K562 (cell line): ENCODE measurements around the gene MPC2. TPM values are rescaled to one million over a fixed set of nuclear protein-coding genes. Genes with fewer than 3 reads are reported as not detected.

ENCODE experiments used
- ATAC-seq: fragments of 200-7000 bp; cut with Tn5 transposase; 3 replicates; pipeline ENCODE4 v1.9.1; 2020; ENCODE audit warnings: moderate library complexity
- BruUV-seq: library from RNA; stranded (reverse); fragments of 400-500 nt; replicated peaks from 2 replicates; lab custom pipeline; 2021; lab: Mats Ljungman, UMichigan
- CTCF ChIA-PET: fragments of 300-600 bp; formaldehyde crosslinking; extraction: SDS; loops from one replicate; lab custom pipeline; 2021; ENCODE audit warnings: low intra/inter-chr PET ratio; lab: Yijun Ruan, JAX
- POLR2A ChIA-PET: fragments of 300-600, 350-650 bp; sonication (Branson Sonifier 250); formaldehyde crosslinking; extraction: SDS; loops from one replicate; lab custom pipeline; 2021; ENCODE audit warnings: antibody characterized with exemption, inconsistent platforms; lab: Yijun Ruan, JAX
- DNase-seq, 4 experiments: peaks; one replicate each; pipeline versions ENCODE4 v3.0.0 to v3.0.0-alpha.2; 2011 to 2018; ENCODE audit warnings: low spot score in 3 of 4, mixed read lengths in 3 of 4; ENCODE audit errors: extremely low read depth in 1 of 4
- FAIRE-seq: peaks from 2 replicates; lab custom pipeline; 2011; peaks lifted over from hg19 to GRCh38; lab: Jason Lieb, UNC
- H2AFZ ChIP-seq: 2 replicates; pipeline ENCODE4 v1.6.0; 2011; ENCODE audit warnings: low read depth, low read length, control low read depth, inconsistent platforms
- H3K27ac ChIP-seq: fragments of 200-600 bp; 3 replicates; pipeline ENCODE4 v1.8.0; 2011; ENCODE audit warnings: low read depth, mild to moderate bottlenecking, control low read depth, inconsistent platforms, low read length, moderate library complexity, mixed read lengths; ENCODE audit errors: extremely low read depth
- H3K27me3 ChIP-seq, 2 experiments: fragments of 300-600 bp in 1 of 2; 2 replicates in 1 of 2; 3 replicates in 1 of 2; pipeline versions ENCODE4 v1.6.0 to v1.8.0; 2011; ENCODE audit warnings: inconsistent platforms in 2 of 2, low read length in 2 of 2, mild to moderate bottlenecking in 1 of 2, mixed read lengths in 1 of 2, moderate library complexity in 1 of 2; ENCODE audit not compliant: control insufficient read depth in 2 of 2, insufficient read depth in 2 of 2
- H3K36me3 ChIP-seq: fragments of 300-600 bp; 3 replicates; pipeline ENCODE4 v1.8.0; 2011; ENCODE audit warnings: mild to moderate bottlenecking, low read length, inconsistent platforms; ENCODE audit not compliant: control insufficient read depth, insufficient read depth
- H3K4me1 ChIP-seq, 2 experiments: fragments of 200-600 bp in 1 of 2; replicated peaks in 1 of 2; 2 replicates in 1 of 2; 3 replicates in 1 of 2; pipeline versions ENCODE4 v1.5.1 to v1.8.0; 2011; ENCODE audit warnings: inconsistent platforms in 2 of 2, low read length in 2 of 2, mild to moderate bottlenecking in 1 of 2, mixed read lengths in 1 of 2, moderate library complexity in 1 of 2; ENCODE audit not compliant: control insufficient read depth in 2 of 2, insufficient read depth in 2 of 2
- H3K4me2 ChIP-seq: 2 replicates; pipeline ENCODE4 v1.6.1; 2011; ENCODE audit warnings: low read length, control low read depth, inconsistent platforms, mixed read lengths; ENCODE audit not compliant: insufficient read depth
- H3K4me3 ChIP-seq: fragments of 200-600 bp; sonication (generic), shearing (Covaris generic); 2 replicates; pipeline ENCODE4 v1.5.1; 2016; ENCODE audit warnings: control low read depth, inconsistent platforms
- H3K79me2 ChIP-seq: fragments of 200-600 bp; 3 replicates; pipeline ENCODE4 v1.8.0; 2011; ENCODE audit warnings: low read length, inconsistent platforms; ENCODE audit not compliant: control insufficient read depth, insufficient read depth
- H3K9ac ChIP-seq, 2 experiments: 2 replicates each; pipeline versions ENCODE4 v1.6.0 to v1.6.1; 2011; ENCODE audit warnings: low read depth in 2 of 2, low read length in 2 of 2, control low read depth in 1 of 2, inconsistent platforms in 1 of 2, mild to moderate bottlenecking in 1 of 2, mixed read lengths in 1 of 2; ENCODE audit not compliant: insufficient read depth in 1 of 2
- H3K9me1 ChIP-seq: one replicate; pipeline ENCODE4 v1.6.0; 2011; ENCODE audit warnings: inconsistent platforms, mild to moderate bottlenecking, low read length, moderate library complexity; ENCODE audit not compliant: control insufficient read depth, insufficient read depth
- H3K9me3 ChIP-seq: replicated peaks from 2 replicates; pipeline ENCODE4 v1.5.1; 2011; ENCODE audit warnings: low read depth, low read length, inconsistent platforms; ENCODE audit not compliant: control insufficient read depth, insufficient read depth
- H4K20me1 ChIP-seq: replicated peaks from 2 replicates; pipeline ENCODE4 v1.6.1; 2011; ENCODE audit warnings: low read length, inconsistent platforms, mixed read lengths; ENCODE audit not compliant: control insufficient read depth, insufficient read depth
- ATF3 ChIP-seq, 2 experiments: fragments of 450-650 bp in 1 of 2; sonication (generic) in 1 of 2; formaldehyde crosslinking in 1 of 2; IDR thresholded peaks in 1 of 2; conservative IDR thresholded peaks in 1 of 2; 2 replicates each; pipeline versions ENCODE4 v1.6.1 to v1.8.1; 2016 to 2023; ENCODE audit warnings: mild to moderate bottlenecking in 2 of 2, moderate library complexity in 2 of 2, inconsistent platforms in 1 of 2, missing genetic modification reagents in 1 of 2
- CBFA2T3 ChIP-seq: fragments of 450-650 bp; IDR thresholded peaks from 2 replicates; pipeline ENCODE4 v1.6.1; 2017
- PYGO2 ChIP-seq: fragments of 450-650 bp; IDR thresholded peaks from 2 replicates; pipeline ENCODE4 v1.6.1; 2016; ENCODE audit warnings: mild to moderate bottlenecking, missing genetic modification characterization, moderate library complexity, missing compliant biosample characterization
- STAT5B ChIP-seq: fragments of 250-450 bp; sonication (Bioruptor Pico); IDR thresholded peaks from 2 replicates; pipeline ENCODE4 v1.8.0; 2021; ENCODE audit warnings: mild to moderate bottlenecking, inconsistent platforms
- USF1 ChIP-seq: sonication (generic); formaldehyde crosslinking; IDR thresholded peaks from 2 replicates; pipeline ENCODE4 v1.9.0; 2022; ENCODE audit warnings: mild to moderate bottlenecking, missing genetic modification reagents
- VEZF1 ChIP-seq: fragments of 200-800 bp; sonication (Bioruptor generic); IDR thresholded peaks from 2 replicates; pipeline ENCODE4 v1.6.1; 2017; ENCODE audit warnings: missing genetic modification characterization, missing compliant biosample characterization
- ZFP91 ChIP-seq: sonication (generic); formaldehyde crosslinking; IDR thresholded peaks from 2 replicates; pipeline ENCODE4 v1.8.0; 2022; ENCODE audit warnings: mild to moderate bottlenecking, missing genetic modification reagents
- in situ Hi-C: fragments of 300-500 bp; cut with MboI; formaldehyde crosslinking; loops from 4 replicates; pipeline ENCODE4 v1.15.0; 2018; ENCODE audit warnings: inconsistent platforms, mixed read lengths
- intact Hi-C: fragments of 100-400 bp; cut with micrococcal nuclease; formaldehyde crosslinking; loops from 2 replicates; pipeline ENCODE4 v1.14.2; 2022
- polyA plus RNA-seq, 8 experiments: library from polyadenylated mRNA; depleted of rRNA in 4 of 8; stranded (reverse) in 5 of 8; unstranded in 3 of 8; fragments of >200 nt; fragmentation: Nextera tagmentation in 2 of 8; fragmentation: Illumina TruSeq in 1 of 8; extraction: Ambion mirVana in 2 of 8; extraction: Trizol in 1 of 8; gene quantifications; 2 replicates each; pipeline versions ENCODE4 v1.2.1 to v1.2.3, GENCODE V29; 2011 to 2014; ENCODE audit warnings: inconsistent platforms in 1 of 8, missing spikeins in 1 of 8
- total RNA-seq, 7 experiments: library from RNA; depleted of rRNA in 6 of 7; stranded (reverse); fragments of >200 nt in 6 of 7; fragmentation: Illumina TruSeq in 2 of 7; extraction: Trizol in 2 of 7; gene quantifications; 2 replicates each; pipeline versions ENCODE4 v1.2.1 to v1.2.3, GENCODE V29; 2011 to 2021; ENCODE audit warnings: low replicate concordance in 1 of 7

Gene MPC2
- total and polyA plus RNA-seq, 9 of the 15 experiments (the other 6 are each of a cell fraction or from before 2014, with no cell fraction given) = 70.7 to 179 (median 144) TPM

GRCh38 chr1:167881069-167881468 is 55.8 kb downstream of the MPC2 start:
- H3K4me2 ChIP-seq = no peak overlapping the region
- H3K9ac ChIP-seq = no peak overlapping the region

More at GRCh38 chr1:167881069-167881468, 55.8 kb downstream of the MPC2 start:
- DNase-seq (no peak), FAIRE-seq (no peak), ATAC-seq (no peak; the same call in 1 of the 3 replicates)
- CTCF ChIA-PET = interaction anchor here (0.6 kb wide), 1 partner anchor 37 kb away, joined by 4 read pairs; no protein-coding TSS in a partner anchor
- Histone ChIP-seq H3K27ac (peak overlapping the region; percentile 9; the same call in 1 of the 3 replicates), H3K9me3 (no peaks in the 10 kb centered on the region), H3K27me3 (no peaks in the 10 kb centered on the region), H3K9me1 (no peaks in the 10 kb centered on the region), H2AFZ (peak overlapping the region; percentile 17; the same call in 1 of the 2 replicates), H3K79me2 (peaks cover 8% of the 10 kb centered on the region; the same call in 1 of the 3 replicates), H3K4me1 (peaks cover 5 to 13% of the 10 kb centered on the region in 2 experiments; a peak in 4 of 5 replicates), H3K36me3 (peaks cover 5% of the 10 kb centered on the region; the same call in 1 of the 3 replicates), H3K4me3 (no peak overlapping the region), H4K20me1 (no peaks in the 10 kb centered on the region)
- intact Hi-C loops (no loop called here), in situ Hi-C loops (no loop called here)
- BruUV-seq = no TSS peak
- POLR2A ChIA-PET = interaction anchor here (0.7 to 2.0 kb wide), 8 partner anchors 9 to 35 kb away, joined by 3 to 11 read pairs (median 5); partner anchors contain the start of gene ADCY10
- no peak for TF ChIP-seq ZFP91 (CRISPR knock-in tag)
- no peak for TF ChIP-seq VEZF1 (CRISPR knock-in tag)
- no peak for TF ChIP-seq USF1
- no peak for TF ChIP-seq PYGO2 (tag)
- 0 out of 2 replicates have a peak, but pooled peaks have one; percentile 2 for TF ChIP-seq CBFA2T3
- peak; percentile 24; the same call in 1 of the 2 replicates for TF ChIP-seq ATF3 (IDR thresholded peaks at IDR 0.05)
- TF ChIP-seq ATF3 (CRISPR knock-in tag; conservative IDR thresholded peaks at IDR 0.05) = no peak
- no peak for TF ChIP-seq STAT5B (CRISPR knock-in tag)
